ENCODE results near the gene AHCYL2.

AHCYL2 gene

GRCh38 chr7:129188372-129188891, 36.4 kb upstream of the AHCYL2 start, which contains the start of gene SMO:
SMO (plus strand) TSS chr7:129188633; CDS start chr7:129189152, 519 bp downstream.
- TF ChIP-seq CTCF (IDR thresholded peaks at IDR 0.05; ENCODE audit: insufficient read depth, low read length, missing control alignments), result no peak
- DNase-seq (ENCODE audit: low read depth, low spot score), result no peak
- POLR2A ChIA-PET, result interaction anchor here (0.9 kb wide), 1 partner anchor 25 kb away, joined by 3 read pairs; no protein-coding TSS in a partner anchor
- H3K4me3 ChIP-seq (ENCODE audit: low read depth, low read length), result peak within 1 kb of the TSS; percentile 77
- CTCF ChIA-PET, result interaction anchor here (1.0 to 3.3 kb wide), 4 partner anchors 21 to 26 kb away, joined by 3 to 18 read pairs (median 5); no protein-coding TSS in a partner anchor

- no peak for DNase-seq (ENCODE audit: low read depth, low spot score)
- POLR2A ChIA-PET, result interaction anchor here (0.6 to 0.9 kb wide), 2 partner anchors 25 to 371 kb away, joined by 3 read pairs; no protein-coding TSS in a partner anchor
- CTCF ChIA-PET, result interaction anchor here (1.0 to 3.3 kb wide), 5 partner anchors 22 to 29 kb away, joined by 3 to 18 read pairs (median 7); no protein-coding TSS in a partner anchor
- peak overlapping the region; percentile 77 for H3K4me3 ChIP-seq (ENCODE audit: low read depth, low read length)
- no peak for TF ChIP-seq CTCF (IDR thresholded peaks at IDR 0.05; ENCODE audit: insufficient read depth, low read length, missing control alignments)
Measured at GRCh38 chr7:129188892-129189660, 35.8 kb upstream of the AHCYL2 start.

- no peak for DNase-seq (ENCODE audit: low read depth, low spot score)
- no peak for TF ChIP-seq CTCF (IDR thresholded peaks at IDR 0.05; ENCODE audit: insufficient read depth, low read length, missing control alignments)
- POLR2A ChIA-PET, result interaction anchor here (0.6 kb wide), 1 partner anchor 371 kb away, joined by 3 read pairs; no protein-coding TSS in a partner anchor
- peak overlapping the region; percentile 77 for H3K4me3 ChIP-seq (ENCODE audit: low read depth, low read length)
- CTCF ChIA-PET, result interaction anchor here (1.0 to 3.3 kb wide), 6 partner anchors 10 to 28 kb away, joined by 3 to 18 read pairs (median 6); no protein-coding TSS in a partner anchor
Measured at GRCh38 chr7:129189661-129190310, 35.0 kb upstream of the AHCYL2 start.

GRCh38 chr7:129191272-129191671, 33.6 kb upstream of the AHCYL2 start:
- ChIA-PET POLR2A (no interaction called here), CTCF (interaction anchor here (0.9 to 4.1 kb wide), 5 partner anchors 9 to 27 kb away, joined by 3 to 20 read pairs (median 6); no protein-coding TSS in a partner anchor)
- no peak overlapping the region for H3K4me3 ChIP-seq (ENCODE audit: low read depth, low read length)
- DNase-seq (ENCODE audit: low read depth, low spot score), result no peak
- no peak for TF ChIP-seq CTCF (IDR thresholded peaks at IDR 0.05; ENCODE audit: insufficient read depth, low read length, missing control alignments)

GRCh38 chr7:129193892-129194291, 30.9 kb upstream of the AHCYL2 start:
- no peak for TF ChIP-seq CTCF (IDR thresholded peaks at IDR 0.05; ENCODE audit: insufficient read depth, low read length, missing control alignments)
- ChIA-PET POLR2A (no interaction called here), CTCF (interaction anchor here (0.9 to 4.1 kb wide), 7 partner anchors 9 to 149 kb away, joined by 3 to 20 read pairs (median 5); no protein-coding TSS in a partner anchor)
- DNase-seq (ENCODE audit: low read depth, low spot score), result no peak
- H3K4me3 ChIP-seq (ENCODE audit: low read depth, low read length), result no peak overlapping the region

Data from AG04449 (cell line).